ENCODE measurements around the gene SPTBN4.

The SPTBN4 gene

DNA sequence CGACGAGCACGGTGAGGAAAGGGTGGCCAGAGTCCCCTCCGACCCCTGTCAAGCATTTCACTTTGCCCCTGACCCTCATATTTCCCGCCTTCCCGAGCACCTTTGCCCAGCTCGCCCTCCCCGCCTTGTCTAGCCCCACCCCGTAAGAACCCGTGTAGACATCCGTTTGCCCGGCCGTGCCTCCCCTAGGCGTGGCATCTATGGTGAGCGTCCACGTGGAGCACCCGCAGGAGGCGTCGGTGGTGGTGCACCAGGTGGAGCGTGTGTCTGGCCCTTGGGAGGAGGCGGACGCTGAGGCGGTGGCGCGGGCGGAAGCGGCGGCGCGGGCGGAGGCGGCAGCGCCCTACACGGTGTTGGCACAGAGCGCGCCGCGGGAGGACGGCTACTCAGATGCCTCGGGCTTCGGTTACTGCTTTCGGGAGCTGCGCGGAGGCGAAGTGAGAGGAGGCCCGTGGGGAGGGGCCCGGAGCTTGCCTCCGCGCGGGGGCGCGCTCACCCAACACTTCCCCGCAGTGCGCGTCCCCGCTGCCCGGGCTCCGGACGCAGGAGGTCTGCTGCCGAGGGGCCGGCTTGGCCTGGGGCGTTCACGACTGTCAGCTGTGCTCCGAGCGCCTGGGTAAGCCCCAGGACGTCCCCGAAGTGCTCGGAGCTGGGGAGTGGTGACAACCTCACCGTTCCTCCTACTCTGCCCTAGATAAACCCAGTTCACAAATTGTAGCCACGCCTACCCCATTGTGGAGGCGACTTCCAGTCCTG is 138.6 kb downstream of the SPTBN4 start:
- DNase-seq = peak; percentile 92

DNA sequence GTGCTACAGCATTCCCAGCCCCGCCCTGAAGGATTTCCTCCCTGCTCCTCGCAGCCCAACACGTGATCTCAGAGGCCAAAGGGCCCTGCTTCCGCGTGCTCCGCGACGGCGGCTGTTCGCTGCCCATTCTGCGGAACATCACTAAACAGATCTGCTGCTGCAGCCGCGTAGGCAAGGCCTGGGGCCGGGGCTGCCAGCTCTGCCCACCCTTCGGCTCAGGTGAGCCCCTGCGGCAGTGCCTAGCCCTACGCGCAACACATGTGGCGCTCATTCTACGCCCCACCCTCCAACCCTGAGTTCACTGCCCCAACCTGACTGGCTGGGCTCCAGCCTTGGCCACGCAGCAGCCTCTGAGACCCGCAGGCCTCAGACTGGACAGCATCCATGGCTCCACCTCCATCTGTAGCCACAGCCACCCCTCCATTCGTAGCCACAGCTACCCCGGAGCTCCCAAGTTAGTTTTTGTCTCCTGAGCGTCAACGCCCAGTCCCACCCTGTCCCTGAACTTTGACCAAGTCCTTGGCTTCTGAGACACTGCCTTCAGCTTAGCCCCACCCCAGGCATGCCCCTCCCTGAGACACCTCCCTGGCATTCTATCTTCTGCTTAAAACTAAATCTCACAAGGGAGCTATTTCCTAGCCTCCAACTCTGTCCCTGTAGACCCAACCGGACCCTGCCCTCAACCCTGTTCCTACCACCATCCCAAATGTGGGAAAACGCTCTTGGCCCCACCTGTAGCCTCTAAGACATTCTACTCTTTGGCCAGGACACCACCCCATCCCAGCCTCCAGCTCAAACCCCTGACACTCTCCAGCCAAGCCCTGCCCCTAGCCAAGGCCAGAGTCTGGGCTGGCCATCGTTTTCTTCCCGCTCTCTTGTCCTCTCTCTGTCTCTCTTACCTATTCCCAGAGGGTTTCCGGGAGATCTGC is 140.8 kb downstream of the SPTBN4 start:
- no peak for DNase-seq

DNA sequence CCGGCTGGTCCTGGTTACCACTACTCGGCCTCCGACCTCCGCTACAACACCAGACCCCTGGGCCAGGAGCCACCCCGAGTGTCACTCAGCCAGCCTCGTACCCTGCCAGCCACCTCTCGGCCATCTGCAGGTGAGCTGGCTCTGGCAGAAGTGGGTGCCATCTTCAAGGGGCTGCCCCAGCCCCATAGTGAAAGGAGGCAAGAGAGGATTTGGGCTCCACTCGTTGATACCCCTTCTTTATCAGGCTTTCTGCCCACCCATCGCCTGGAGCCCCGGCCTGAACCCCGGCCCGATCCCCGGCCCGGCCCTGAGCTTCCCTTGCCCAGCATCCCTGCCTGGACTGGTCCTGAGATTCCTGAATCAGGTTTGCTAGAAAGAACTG is 141.4 kb downstream of the SPTBN4 start:
- no peak for DNase-seq

DNA sequence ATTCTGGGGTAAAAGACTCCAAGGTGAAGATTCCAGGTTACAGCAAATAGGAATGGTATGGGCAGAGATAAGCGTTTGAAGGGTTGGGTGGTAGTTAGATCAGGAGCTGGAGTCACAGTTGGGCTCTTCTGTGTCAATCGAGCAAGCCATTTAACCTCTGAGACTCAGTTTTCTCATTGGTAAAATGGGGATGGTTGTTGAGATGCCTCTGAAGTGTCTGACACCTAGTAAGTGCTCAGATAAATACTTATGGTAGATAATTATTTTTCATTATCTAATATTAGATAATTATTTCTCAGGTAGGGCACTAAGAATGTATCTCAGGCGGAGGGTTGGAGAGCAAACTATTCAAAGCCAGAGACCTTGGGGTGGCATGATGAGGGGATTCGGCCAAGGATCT is 142.2 kb downstream of the SPTBN4 start:
- DNase-seq = no peak

DNA sequence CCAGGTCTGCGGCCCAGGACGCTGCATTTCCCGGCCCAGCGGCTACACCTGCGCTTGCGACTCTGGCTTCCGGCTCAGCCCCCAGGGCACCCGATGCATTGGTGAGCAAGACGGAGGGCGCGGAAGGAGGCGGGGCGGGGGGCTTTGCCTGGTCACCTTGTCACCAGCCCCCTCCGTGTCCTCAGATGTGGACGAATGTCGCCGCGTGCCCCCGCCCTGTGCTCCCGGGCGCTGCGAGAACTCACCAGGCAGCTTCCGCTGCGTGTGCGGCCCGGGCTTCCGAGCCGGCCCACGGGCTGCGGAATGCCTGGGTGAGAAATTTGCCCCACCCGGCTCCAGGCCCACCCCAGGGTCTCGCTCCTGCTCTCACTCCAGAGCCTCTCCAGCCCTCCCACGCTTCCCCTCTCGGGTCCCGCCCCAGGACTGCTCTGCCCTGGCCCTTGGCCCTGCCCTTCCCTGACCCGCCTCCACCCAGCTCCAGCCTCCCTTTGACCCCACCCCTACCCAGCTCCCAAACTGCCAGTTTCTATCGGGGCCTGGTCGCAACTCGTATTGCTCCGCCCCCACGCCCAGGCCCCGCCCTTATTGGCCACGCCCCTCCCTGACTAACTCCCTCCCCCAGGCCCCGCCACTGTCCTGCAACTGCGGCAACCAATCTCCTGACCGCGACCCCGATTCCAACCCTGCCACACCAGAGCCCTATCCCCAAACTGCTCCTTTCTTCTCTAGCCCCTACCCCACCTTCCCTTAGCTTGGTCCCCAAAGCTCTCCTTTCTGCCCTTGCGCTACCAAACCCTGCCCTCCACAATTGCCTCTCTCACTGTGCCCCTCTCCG is 143.0 kb downstream of the SPTBN4 start:
- peak; percentile 90 for DNase-seq

DNA sequence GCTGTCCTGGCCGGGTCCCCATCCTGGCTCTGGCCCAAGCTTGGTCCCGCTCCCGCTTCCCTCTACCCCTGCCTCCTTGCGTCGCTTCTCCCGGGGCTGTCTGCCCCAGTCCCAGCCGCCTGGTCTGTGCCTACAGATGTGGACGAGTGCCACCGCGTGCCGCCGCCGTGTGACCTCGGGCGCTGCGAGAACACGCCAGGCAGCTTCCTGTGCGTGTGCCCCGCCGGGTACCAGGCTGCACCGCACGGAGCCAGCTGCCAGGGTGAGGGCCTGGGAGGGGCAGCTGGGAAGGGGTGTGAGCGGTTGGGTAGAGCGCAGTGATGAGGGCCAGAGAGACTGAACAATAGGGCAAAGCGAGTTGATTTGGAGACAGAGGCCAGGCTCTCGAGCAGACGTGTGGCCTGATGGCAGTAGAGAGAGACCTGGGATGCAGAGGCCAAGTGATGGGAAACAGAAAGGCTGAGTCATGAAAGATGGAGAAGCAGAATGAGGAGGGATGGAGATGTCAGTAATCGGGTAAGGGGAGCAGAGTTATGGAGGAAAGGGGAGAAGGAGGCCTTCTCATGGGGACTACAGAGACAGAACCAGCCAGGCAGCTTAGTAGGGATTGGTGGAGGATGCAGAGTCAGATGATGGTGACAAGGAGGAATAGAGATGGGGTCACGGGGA is 143.7 kb downstream of the SPTBN4 start:
- peak; percentile 77 for DNase-seq

DNA sequence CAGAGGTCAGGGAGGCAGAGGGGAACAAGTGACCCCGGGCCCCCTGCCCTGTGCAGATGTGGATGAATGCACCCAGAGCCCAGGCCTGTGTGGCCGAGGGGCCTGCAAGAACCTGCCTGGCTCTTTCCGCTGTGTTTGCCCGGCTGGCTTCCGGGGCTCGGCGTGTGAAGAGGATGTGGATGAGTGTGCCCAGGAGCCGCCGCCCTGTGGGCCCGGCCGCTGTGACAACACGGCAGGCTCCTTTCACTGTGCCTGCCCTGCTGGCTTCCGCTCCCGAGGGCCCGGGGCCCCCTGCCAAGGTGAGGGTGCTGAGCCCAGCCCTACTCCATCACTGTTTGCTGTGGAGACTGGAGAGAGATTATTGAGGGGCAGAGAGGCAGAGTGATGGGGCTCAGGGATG is 144.3 kb downstream of the SPTBN4 start:
- DNase-seq = peak; percentile 43

DNA sequence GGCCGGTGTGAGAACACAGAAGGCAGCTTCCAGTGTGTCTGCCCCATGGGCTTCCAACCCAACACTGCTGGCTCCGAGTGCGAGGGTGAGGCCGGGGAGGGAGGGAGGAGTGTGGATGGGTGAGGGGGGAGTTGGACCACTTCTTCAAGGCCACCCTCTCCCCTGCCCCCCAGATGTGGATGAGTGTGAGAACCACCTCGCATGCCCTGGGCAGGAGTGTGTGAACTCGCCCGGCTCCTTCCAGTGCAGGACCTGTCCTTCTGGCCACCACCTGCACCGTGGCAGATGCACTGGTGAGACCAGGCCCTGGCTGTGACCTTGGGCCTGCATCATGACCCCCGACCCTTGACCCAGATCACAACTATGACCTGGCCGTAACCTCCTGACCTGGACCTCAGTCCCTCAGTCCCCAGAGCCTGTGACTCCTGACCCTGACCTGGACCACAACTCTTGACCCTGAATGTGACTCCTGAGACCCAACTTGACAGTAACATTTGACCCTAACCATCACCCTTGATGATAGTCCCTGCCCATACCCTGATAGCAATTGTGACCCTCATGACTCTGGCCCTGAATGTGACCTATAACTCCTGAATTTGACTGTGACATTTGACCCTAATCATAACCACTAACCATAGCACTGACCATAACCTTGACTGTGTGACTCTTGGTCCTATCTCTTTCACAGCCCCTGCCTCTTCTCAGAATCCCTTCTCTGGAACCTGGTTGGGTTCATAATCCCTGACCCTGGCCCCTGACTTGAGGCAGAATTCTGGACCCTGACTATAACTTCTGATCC is 145.3 kb downstream of the SPTBN4 start:
- no peak for DNase-seq

DNA sequence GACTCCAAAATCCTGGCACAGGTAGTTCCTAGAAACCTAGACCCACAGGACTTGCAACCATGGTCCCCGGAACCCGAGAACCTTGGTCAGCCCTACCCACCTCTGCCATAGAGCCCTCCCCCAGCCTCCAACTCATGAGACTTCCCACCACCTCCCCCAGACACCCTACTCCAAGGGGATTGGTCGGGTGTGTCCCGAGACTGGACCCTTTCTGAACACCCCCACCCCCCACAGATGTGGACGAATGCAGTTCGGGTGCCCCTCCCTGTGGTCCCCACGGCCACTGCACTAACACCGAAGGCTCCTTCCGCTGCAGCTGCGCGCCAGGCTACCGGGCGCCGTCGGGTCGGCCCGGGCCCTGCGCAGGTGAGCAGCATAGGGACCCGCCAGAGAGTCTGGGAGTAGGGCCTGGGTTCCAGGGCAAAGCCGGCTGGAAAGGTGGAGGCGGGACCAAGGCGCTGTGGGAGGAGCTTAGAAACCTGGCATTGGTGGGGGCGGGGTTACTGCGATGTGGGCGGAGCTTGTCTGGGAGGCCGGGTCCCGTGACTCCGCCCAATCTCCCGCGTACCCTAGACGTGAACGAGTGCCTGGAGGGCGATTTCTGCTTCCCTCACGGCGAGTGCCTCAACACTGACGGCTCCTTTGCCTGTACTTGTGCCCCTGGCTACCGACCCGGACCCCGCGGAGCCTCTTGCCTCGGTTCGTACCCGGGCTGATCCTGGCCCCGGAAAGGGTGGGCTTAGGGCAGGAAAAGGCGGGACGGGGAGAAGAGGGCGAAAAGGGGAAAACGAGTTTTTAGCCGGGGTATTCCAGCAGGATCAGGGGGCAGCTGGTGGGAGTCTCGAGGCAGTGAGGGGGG is 146.3 kb downstream of the SPTBN4 start:
- DNase-seq = peak; percentile 76

DNA sequence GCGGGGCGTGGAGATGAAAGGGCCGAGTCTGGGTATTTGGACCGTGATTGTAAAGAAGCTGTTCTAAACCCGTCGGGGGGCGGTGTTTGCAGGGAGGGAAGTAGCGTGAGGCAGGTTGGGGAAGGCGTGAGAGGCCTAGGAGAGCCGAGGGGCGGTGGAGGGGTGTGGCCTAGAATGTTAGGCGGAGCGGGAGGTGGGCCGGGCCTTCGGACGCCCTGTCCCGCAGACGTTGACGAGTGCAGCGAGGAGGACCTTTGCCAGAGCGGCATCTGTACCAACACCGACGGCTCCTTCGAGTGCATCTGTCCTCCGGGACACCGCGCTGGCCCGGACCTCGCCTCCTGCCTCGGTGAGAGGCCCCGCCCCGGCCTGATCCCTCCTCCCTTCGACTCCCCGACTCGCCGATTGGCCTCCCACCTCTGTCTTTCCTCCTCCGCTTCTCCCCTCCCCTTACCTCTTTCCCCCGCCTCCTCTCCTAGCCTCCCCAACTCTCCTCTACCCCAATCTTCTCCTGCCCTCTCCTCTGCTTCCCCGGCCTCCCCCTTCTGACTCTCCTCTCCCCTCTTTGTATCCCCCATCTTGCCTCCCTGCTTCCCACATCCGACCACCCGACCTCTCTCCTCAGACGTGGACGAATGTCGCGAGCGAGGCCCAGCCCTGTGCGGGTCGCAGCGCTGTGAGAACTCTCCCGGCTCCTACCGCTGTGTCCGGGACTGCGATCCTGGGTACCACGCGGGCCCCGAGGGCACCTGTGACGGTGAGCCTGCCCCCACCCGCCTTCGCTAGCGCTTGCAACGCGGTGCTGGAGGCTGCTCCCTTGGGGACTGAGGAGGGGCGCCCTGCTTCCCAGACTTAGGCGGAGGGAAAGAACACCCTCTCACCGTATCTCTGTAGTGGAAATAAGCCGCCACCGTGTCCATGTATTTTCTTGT is 147.2 kb downstream of the SPTBN4 start:
- DNase-seq = peak; percentile 87

DNA sequence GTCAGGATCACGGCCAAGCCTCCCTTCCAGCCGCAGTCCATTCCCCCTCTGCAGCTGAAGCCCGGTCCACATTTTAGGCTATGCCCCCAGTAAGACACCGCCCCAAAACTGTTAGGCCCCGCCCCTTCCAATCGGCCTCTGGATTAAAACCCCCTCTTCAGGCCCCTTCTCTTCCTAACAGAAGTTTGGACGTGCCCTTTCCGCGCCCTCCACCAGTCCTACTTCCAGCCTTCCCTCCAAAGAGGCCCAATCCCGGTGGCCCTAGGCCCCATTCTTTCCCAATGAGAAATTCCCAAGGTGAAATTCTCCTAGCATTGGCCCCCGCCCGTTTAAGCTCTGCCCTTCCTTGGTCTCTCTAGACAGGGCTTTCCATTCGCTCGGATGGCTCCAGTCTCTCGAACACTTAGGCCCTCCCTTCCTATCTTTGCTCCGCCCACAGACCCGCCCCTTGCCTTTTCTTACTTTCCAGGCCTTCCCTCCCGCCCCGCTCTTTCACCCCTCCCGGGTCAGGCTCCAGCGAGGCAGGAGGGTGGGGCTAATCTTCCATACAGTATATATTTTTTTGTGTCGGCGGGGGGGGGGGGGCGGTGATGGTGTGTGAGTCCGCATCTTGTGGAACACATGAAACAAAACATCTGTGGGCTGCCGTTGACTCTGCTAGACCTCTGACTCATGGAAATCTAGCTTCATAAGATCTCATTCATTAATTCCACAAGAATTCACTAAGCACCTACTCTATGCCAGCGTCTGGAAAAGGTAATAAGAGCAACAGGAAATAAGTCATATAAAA is 148.0 kb downstream of the SPTBN4 start:
- peak; percentile 87 for DNase-seq

DNA sequence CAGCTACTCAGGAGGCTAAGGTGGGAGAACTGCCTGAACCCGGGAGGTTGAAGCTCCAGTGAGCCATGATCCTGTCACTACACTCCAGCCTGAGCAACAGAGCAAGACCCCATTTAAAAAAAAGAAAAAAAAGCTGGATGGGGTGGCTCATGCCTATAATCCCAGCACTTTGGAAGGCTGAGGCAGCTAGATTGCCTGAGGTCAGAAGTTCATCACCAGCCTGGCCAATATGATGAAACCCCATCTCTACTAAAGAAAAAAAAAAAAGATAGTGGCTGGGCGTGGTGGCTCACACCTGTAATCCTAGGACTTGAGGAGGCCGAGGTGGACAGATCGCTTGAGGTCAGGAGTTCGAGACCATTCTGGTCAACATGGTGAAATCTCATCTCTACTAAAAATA is 149.4 kb downstream of the SPTBN4 start:
- DNase-seq = no peak

DNA sequence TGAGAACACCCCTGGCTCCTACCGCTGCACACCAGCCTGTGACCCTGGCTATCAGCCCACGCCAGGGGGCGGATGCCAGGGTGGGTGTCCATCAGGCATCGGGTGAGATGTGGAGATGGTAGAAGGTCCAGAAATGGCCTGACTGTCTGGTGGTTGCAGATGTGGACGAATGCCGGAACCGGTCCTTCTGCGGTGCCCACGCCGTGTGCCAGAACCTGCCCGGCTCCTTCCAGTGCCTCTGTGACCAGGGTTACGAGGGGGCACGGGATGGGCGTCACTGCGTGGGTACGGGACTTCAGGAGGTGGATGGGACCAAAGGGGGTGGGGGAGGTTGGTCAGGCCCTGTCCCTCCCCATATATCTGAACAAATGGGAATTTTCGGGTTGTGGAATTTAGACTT is 150.1 kb downstream of the SPTBN4 start:
- no peak for DNase-seq

DNA sequence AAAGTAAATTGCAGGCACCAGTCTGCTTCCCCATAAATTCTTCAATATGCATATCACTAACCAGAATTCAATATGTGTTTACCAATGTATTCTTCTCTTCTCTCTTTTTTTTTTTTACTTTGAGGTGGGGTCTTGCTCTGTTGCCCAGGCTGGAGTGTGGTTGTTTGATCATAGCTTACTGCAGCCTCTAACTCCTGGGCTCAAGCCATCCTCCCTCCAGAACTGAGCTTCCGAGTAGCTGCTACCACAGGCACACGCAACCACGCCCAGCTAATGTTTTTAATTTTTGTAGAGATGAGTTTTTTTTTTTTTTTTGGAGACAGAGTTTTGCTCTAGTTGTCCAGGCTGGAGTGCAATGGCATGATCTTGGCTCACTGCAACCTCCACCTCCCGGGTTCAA is 151.2 kb downstream of the SPTBN4 start:
- DNase-seq = no peak

DNA sequence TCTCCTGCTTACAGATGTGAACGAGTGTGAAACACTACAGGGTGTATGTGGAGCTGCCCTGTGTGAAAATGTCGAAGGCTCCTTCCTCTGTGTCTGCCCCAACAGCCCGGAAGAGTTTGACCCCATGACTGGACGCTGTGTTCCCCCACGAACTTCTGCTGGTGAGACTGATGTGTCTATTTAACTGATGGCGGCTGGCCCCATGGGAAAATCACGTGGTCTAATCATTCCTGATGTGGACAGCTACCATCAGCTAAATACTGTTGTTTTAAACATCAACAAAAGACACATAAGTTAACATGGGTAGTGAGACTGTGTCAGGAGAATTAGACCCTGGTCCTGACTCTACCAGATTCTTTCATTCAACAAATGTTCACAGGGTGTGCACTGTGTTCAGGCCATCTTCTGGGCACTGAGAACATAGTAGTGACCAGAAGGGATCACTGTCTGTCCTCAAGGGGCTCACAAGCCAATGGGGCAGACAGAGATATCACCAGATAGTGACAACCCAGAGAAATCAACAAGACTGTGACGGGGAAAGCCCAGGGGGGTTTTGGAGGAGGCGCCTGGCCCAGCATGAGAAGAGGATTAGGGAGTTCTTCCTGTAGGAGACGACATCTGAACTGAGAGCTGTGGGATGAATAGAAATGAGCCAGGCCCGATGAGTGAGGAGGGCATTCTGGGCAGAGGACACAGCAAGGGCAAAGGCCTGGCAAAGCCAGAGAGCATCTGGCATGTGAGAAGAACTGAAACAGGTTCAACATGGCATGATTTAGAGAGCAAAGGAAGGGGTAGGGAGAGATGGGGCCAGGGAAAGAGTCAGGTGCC is 152.7 kb downstream of the SPTBN4 start:
- DNase-seq = no peak

DNA sequence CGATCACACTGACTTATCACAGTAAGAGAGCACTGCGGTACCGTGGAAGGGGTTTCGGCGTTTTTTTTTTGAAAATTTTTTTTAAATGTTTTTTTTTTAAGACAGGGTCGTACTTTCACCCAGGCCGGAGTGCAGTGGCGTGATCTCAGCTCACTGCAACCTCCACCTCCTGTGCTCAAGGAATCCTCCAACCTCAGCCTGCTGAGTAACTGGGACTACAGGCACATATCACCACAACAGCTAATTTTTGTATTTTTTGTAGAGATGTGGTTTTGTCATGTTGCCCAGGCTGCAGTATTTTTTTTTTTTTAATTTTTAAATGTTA is 153.3 kb downstream of the SPTBN4 start:
- DNase-seq = no peak

DNA sequence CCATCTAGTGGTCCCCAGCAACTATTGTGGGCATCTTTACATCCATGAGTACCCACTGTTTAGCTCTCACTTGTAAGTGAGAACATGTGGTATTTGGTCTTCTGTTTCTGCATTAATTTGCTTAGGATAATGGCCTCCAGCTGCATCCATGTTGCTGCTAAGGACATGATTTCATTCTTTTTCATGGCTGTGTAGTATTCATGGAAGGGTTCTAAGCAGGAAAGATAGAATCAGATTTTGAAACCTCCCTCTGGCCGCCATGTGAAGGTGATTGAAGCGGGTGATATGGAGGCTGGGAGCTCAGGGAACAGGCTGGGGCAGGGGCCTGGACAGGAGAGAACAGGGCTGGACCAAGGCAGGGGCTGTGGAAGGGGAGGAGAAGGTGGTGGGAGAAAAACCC is 154.5 kb downstream of the SPTBN4 start:
- DNase-seq = no peak

Data from CD4-positive, alpha-beta T cell treated with Interleukin-17A for 1 hour (primary cell).